GM19467 (cell line): ENCODE measurements around the gene GDI2.
"Not testable (repeated sequence)": the region's sequence is repeated elsewhere in the genome, so short reads cannot be mapped to it uniquely, and the experiment has no call there.

Experiments
- ATAC-seq: cut with Tn5 transposase; IDR thresholded peaks from one replicate; pipeline ENCODE4 v1.9.1; 2021; ENCODE audit warnings: mild to moderate bottlenecking, moderate library complexity; ENCODE audit not compliant: unreplicated experiment

The GDI2 gene

GRCh38 chr10:5788969-5789368 lies 24.3 kb downstream of the GDI2 start:
- ATAC-seq = no peak

GRCh38 chr10:5783300-5783699 lies 29.9 kb downstream of the GDI2 start:
- ATAC-seq = no peak

- ATAC-seq = no peak
Measured at GRCh38 chr10:5782174-5782573, 31.1 kb downstream of the GDI2 start.

GRCh38 chr10:5779730-5780129 lies 33.5 kb downstream of the GDI2 start:
- ATAC-seq = no peak

- not testable (repeated sequence) for ATAC-seq
Measured at GRCh38 chr10:5777758-5778157, 35.5 kb downstream of the GDI2 start.

- ATAC-seq = no peak
Measured at GRCh38 chr10:5776881-5777197, 36.4 kb downstream of the GDI2 start.

GRCh38 chr10:5776136-5776880 lies 36.9 kb downstream of the GDI2 start:
- ATAC-seq = no peak

- no peak for ATAC-seq
Measured at GRCh38 chr10:5775685-5776084, 37.5 kb downstream of the GDI2 start.

- no peak for ATAC-seq
Measured at GRCh38 chr10:5774987-5775620, 38.1 kb downstream of the GDI2 start.

- ATAC-seq = no peak
Measured at GRCh38 chr10:5766189-5766588, 47.0 kb downstream of the GDI2 start.

- ATAC-seq = no peak
Measured at GRCh38 chr10:5765617-5766016, 47.6 kb downstream of the GDI2 start.

GRCh38 chr10:5764422-5765297 lies 48.6 kb downstream of the GDI2 start:
- no peak for ATAC-seq

GRCh38 chr10:5762531-5762930 lies 50.7 kb downstream of the GDI2 start:
- ATAC-seq = no peak

- ATAC-seq = no peak
Measured at GRCh38 chr10:5761220-5761619, 52.0 kb downstream of the GDI2 start.

- no peak for ATAC-seq
Measured at GRCh38 chr10:5760515-5760914, 52.7 kb downstream of the GDI2 start.

- ATAC-seq = no peak
Measured at GRCh38 chr10:5758927-5759326, 54.3 kb downstream of the GDI2 start.

- ATAC-seq = no peak
Measured at GRCh38 chr10:5757766-5758517, 55.3 kb downstream of the GDI2 start.

- no peak for ATAC-seq
Measured at GRCh38 chr10:5752301-5752871, 60.8 kb downstream of the GDI2 start.

- ATAC-seq = no peak
Measured at GRCh38 chr10:5751601-5752253, 61.5 kb downstream of the GDI2 start.

- no peak for ATAC-seq
Measured at GRCh38 chr10:5748394-5748803, 64.8 kb downstream of the GDI2 start.
